A549 treated with dexamethasone at 1 μM for 4 hours (cell line): Measurements from ENCODE around the gene S100A11. TPM values are rescaled to one million over a fixed set of nuclear protein-coding genes. Genes with fewer than 3 reads are reported as not detected.

Experiments used
- total RNA-seq: library from RNA; stranded (reverse); fragments of 200-300 nt; extraction: Qiagen RNA extraction; gene quantifications from 5 replicates; pipeline ENCODE4 v1.2.3, GENCODE V29; 2022

Gene S100A11
- total RNA-seq = 1,800 to 1,985 TPM (median 1,837 TPM) in 5 replicates

DNA sequence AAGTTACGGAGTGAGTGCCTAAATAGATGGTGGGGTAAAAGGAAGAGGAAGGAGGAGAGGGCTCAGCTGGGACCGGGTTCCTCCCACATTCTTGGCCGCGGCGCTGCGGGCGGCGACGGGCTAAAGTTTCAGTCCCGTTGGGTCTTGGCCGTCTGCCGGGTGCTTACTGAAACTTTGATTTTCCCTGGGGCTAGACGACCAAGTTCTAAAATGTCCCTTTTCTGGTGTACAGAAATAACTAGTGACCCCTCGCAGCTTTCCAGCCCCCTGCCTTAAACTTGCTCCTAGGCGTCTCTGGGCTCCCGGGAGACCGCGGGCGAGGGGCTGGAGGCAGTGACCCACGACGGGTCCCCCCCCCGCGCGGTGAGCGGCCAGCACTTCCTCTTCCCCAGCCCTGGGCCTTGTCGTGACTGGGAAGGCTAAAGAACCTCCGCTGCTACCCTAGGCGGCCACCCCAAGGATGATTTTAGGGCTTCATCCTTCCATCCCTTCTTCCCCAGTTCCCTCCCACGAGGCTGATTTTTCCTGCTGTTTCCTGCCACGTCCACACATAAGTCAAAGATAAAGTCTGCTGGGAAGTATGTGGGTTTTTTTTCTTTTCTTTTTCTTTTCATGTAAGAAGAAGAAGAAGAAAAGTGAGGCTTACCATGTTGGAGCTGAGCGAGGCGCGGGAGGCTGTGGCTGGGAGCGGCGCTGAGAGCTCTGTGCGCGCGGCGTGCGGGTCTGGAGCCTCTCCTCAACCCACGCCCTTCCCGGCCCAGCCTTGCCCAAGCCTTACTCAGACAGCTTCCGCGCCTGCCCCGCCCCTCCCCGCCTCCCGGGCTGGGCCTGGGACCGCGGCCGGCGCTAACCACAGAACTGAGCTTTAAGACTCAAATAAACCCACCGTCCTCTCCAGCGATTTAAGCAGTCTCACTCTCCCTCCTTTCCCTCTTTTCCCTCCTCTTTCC, at the start of gene S100A11:
Gene S100A11, minus strand, starts transcription at position 738 of the 950 bp plus-strand sequence. Its CDS starts 89 bp downstream, at position 649.

GRCh38 chr1:151993734-151994496, 42.9 kb downstream of the S100A11 start, which contains the start of gene S100A10:
TSS of gene S100A10 (minus strand) at chr1:151993859. CDS start at chr1:151986230, 7,629 bp downstream.

Other genes starting within 250 kb of the S100A11 start
- 4.7 to 6.1 TPM (median 5.7 TPM) in 5 replicates for gene TDRKH, start 246.5 kb downstream of the S100A11 start, total RNA-seq
- not detected in 5 replicates for gene LINGO4, start 231.6 kb downstream of the S100A11 start, total RNA-seq
- gene RORC, start 205.2 kb downstream of the S100A11 start, total RNA-seq = 0.03 to 0.08 TPM (median 0.04 TPM) in 4 of 5 replicates, not detected in the other
- not detected in 5 replicates for gene C2CD4D, start 197.2 kb downstream of the S100A11 start, total RNA-seq
- gene THEM5, start 183.3 kb downstream of the S100A11 start, total RNA-seq = not detected in 5 replicates
- gene THEM4, start 127.5 kb downstream of the S100A11 start, total RNA-seq = 13.2 to 14.3 TPM (median 13.6 TPM) in 5 replicates
- gene S100A10, start 43.1 kb downstream of the S100A11 start, total RNA-seq = 2,531 to 3,155 TPM (median 2,621 TPM) in 5 replicates
- gene TCHHL1, start 52.1 kb upstream of the S100A11 start, total RNA-seq = not detected in 5 replicates
- 0.25 to 0.33 TPM (median 0.26 TPM) in 5 replicates for gene TCHH, start 78.4 kb upstream of the S100A11 start, total RNA-seq
- 0.02 TPM in 1 of 5 replicates, not detected in the others for gene RPTN, start 122.2 kb upstream of the S100A11 start, total RNA-seq
- not detected in 5 replicates for gene HRNR, start 187.2 kb upstream of the S100A11 start, total RNA-seq